Heart left ventricle (tissue), 13 donors: ENCODE measurements around the gene DTNB.

ENCODE experiments used
- CTCF ChIP-seq, 12 donors: fragments of 200-600 bp; sonication (generic) in 4 of 12; IDR thresholded peaks; one replicate each; pipeline versions ENCODE4 v1.5.0 to v1.8.0; 2018 to 2022; ENCODE audit warnings: antibody characterized with exemption in 12 of 12, mild to moderate bottlenecking in 5 of 12
- POLR2A ChIP-seq, 2 donors: fragments of 450-650 bp; IDR thresholded peaks; one replicate each; pipeline ENCODE4 v1.6.1; 2017; ENCODE audit warnings: antibody characterized with exemption in 2 of 2, mild to moderate bottlenecking in 2 of 2, moderate library complexity in 2 of 2
- donor health status: ischemic (EF 13 %, LVEDD 7.1; RV severe dilation, severe dysfunction).
- donor health status: DM: no; HTN: yes; CAD: no.
- donor health status: DM: no; HTN: no; CAD: no.
- donor health status: ischemic (EF 25% LVEDD 6.9; RV normal size, moderate dysfunction).
- donor health status: ischemic (EF 25% LVEDD 5.7; RV mildly dilated, moderate dysfunction).
- donor health status: ischemic (EF 35%, LVEDD 5.7; RV mildly dilated, moderate dysfunction).
- donor health status: nonischemic (EF 11% LVEDD 7.7; RV severe dilation, severe dysfunction).
- donor health status: DM: yes; HTN: yes; CAD: no.
- donor health status: PGD.
- donor health status: ischemic (EF 29% LVEDD 5.4; RV normal size, mild dysfunction).
- donor health status: nonischemic (EF 23%, LVEDD 6.1; RV moderate dilation, normal function).

DNA sequence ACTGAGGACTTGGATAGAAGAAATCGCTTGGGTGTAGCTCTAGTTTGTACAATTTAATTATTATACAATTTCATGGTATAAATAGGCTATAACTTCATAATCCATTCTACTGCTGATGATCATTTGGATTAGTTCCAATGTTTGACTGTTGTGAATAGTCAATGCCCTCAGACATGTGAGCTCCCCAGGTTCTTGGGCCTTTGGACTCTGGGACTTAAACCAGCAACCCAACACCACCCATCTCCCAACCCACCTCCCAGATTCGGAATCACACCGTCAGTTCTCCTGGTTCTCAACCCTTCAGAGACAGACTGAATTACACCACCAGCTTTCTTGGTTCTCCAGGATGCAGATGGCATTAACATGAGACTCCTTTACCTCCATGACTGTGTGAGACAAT lies 247.1 kb downstream of the DTNB start:
- no peak for TF ChIP-seq CTCF (IDR thresholded peaks at IDR 0.05)
- no peak for TF ChIP-seq POLR2A (IDR thresholded peaks at IDR 0.05)
